Stimulated activated CD4-positive, alpha-beta T cell treated with anti-CD3 and anti-CD28 coated beads, Interleukin-12 subunit alpha, Interleukin-12 subunit beta, amount 100 ng/mL, for 4 hours (primary cell): ENCODE results near the gene CYP17A1.
"Not testable (repeated sequence)": the region's sequence is repeated elsewhere in the genome, so short reads cannot be mapped to it uniquely, and the experiment has no call there.

Experiments
- DNase-seq: peaks from one replicate; pipeline ENCODE4 v3.0.0-alpha.2; 2020

Gene CYP17A1

DNA sequence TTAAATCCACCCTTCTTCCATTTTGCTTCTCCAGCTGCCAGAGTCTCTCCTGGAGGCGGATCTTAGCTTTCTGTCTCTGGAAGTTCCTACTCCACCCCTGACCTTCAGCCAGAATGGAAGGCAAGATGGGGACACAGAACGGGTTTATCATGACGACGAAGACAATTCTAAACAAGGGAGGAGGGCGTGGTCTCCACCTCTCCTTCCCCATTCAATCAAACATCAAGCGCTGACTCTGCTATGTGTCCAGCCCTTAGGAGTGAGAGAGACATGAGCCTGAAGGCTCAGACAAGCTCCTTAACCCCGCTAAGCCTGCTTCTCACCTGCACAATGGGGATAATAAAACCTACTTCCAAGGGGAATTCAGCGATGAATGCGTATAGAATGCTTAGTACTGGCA lies 3.1 kb downstream of the CYP17A1 start:
- no peak for DNase-seq

GRCh38 chr10:102832987-102833386 lies 4.2 kb downstream of the CYP17A1 start:
- DNase-seq = no peak

GRCh38 chr10:102832248-102832647 lies 5.0 kb downstream of the CYP17A1 start:
- DNase-seq = no peak

DNA sequence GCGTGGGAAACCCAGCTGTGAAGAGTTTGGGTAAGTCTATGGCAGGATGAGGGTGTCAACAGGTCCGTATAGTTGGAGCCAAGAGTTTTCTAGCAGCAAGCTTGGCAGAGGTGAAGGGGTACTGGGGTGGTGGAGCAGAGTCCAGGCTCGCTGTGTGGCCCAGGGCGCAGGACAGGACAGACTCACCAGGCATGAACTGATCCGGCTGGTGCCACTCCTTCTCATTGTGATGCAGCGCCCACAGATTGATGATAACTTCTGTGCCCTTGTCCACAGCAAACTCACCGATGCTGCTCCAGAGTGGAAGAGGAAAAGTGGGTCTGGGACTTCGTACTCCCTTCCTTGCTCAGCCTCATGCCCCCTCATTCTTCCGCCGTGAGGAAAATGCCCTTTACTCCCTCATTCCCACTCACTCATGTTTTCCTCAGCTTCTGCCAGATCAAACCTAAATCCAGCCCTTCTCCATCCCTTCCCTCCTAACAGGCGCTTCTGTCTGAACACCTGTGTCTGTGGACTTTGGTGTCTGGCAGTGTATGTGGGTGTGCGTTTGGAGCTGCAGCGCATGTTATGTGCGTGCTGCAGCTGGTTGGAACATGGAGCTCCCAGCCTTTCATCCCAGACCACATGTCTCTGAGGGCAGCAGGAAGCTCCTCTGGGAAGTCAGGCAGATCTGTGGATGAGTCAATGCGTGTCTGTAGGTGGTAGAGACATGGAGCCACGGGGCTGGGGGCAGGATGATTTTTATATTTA lies 5.7 kb downstream of the CYP17A1 start:
- DNase-seq = no peak

GRCh38 chr10:102827597-102827975 lies 9.6 kb downstream of the CYP17A1 start:
- DNase-seq = no peak

DNA sequence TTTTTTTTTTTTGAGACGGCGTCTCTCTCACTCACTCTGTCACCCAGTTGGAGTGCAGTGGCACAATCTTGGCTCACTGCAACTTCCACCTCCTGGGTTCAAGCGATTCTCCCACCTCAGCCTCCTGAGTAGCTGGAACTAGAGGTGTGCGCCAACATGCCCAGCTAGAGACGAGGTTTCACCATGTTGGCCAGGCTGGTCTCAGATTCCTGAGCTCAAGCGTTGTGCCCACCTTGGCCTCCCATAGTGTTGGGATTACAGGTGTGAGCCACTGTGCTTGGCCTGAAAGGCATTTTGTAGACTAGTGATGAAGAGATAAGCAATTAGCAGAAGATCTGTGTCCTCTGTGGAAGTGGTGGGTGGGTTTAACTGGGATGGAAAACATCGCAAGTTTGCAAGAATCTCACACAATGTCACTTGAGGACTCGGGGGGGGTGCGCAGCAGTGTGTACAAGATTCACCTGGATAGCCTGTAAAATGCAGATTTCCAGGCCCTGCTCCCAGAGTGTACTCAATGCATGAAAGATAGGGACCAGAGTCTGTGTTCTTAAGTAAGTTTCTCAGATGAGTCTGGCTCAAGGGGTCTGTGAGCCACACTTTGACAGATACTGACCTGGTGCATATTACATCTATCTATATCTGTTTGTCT lies 10.9 kb downstream of the CYP17A1 start:
- DNase-seq = no peak

- no peak for DNase-seq
Measured at GRCh38 chr10:102824664-102825063, 12.5 kb downstream of the CYP17A1 start.

- no peak for DNase-seq
Measured at GRCh38 chr10:102822222-102822621, 15.0 kb downstream of the CYP17A1 start.

DNA sequence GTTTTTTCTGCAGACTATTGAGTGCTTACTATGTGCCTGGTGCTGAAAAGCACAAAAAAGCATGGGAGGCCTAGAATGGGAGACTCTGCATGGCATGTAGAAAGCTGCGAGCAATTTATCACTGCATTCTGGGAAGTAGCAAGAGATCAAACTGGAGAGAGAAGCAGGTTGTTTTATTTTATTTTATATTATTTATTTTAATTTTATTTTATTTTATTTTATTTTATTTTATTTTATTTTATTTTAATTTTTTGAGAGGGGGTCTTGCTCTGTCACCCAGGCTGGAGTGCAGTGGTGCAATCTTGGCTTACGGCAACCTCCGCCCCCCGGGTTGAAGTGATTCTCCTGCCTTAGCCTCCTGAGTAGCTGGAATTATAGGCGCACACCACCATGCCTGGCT lies 17.2 kb downstream of the CYP17A1 start:
- DNase-seq = not testable (repeated sequence)

DNA sequence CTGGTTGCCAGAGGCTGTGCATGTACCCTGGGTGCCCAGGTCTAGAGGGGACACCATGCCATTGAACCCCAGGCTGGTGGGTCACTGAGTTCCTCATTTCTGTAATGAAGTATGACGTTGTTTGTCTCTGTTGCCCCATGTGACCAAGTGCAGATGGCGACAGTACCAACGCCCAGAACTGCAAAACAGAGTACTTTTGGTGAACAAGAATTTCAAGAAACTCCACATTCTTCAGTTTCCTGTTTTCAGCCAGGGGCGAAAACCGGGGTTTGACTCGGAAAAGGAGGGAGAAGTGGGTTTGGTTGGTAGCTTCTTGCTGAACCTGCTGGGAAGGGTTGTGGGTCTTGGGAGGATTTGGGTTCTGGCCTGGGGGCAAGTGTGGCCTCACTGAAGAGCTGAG lies 18.2 kb downstream of the CYP17A1 start:
- no peak for DNase-seq

DNA sequence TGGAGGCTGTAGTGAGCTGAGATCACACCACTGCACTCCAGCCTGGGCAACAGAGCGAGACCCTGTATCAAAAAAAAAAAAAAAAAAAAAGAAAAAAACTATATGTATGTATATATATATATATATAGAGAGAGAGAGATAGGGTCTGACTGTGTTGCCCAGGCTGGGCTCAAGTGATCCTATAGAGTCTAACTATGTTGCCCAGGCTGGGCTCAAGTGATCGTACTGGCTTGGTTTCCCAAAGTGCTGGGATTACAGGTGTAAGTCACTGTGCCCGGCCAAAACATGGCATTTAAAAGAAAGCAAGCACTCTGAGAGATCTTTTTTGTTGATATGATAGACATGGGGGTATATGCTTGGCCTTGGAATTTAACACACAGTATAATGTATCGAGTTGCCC lies 20.0 kb downstream of the CYP17A1 start:
- DNase-seq = no peak

DNA sequence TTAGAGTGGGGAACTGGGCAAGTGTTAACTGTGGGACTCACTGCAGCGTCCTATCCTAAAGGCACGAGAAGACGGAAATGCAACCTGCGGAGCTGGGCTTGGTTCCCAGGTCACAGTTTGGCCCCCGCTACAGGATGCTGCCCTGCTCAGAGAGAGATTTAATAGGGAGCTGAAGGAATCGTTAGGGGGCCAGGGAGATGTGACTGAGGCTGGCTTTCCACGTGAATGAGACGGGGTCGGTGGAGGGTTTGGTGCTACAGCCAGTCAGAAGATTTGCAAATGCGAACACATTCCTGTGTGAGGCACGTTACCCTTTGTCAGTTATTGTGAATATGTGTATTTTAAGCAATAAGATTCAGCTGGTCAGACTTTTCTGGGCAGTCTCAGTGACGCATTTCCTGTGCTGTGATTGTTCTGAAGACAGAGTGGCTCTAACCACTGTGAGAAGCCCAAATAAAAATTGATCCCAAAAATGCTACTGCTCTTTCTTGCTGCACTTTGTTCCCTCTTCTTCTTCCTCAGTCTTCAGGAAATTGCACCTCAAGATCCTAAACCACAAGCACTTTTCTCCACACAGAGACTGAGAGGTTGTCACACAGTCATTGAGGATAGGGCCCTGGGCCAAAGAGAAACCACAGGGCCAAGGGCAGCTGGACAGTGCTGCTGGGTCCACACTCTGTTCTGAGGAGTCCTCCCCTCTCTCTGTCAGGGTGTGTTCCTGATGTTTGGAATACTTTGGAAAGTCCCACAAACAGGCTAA lies 21.2 kb downstream of the CYP17A1 start:
- DNase-seq = no peak

DNA sequence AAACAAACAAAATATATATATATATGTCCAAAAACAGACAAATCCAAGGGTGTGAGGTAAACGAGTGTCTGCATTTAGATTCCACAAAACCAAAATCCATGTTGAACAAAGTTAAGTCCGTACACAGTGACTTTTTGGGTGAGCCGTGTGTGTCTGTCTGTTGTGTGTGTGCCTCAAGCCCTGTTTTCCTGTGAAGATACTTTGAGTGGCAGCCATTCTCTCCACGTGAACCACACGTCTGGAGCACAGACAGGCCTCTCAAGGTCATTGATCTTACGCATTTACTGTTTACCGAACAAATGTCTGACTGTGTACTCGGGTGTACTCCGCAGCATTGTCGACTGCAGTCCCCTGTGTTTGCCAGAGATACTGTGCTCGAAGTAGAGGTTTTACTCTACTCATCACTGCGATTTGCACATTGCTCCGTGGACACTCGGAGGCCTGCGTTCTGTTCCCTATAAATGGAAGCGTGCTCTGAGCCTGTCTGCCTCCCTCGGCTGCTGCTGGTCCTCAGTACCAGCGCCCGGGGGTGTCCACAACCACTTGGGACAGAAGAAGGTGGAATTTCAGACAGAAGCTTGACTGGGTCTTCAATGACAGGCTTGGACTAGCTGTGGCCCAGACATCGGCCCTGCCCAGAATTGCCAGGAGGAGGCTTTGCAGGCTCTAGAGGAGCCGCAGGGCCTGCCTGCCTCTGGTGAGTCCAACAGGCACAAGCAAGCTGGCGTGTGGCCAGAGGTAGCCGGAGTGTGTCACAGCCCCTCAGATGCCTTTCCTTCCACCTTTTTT lies 22.1 kb downstream of the CYP17A1 start:
- DNase-seq = no peak

- DNase-seq = no peak
Measured at GRCh38 chr10:102814453-102814871, 22.8 kb downstream of the CYP17A1 start.

- no peak for DNase-seq
Measured at GRCh38 chr10:102813734-102814452, 23.3 kb downstream of the CYP17A1 start.

GRCh38 chr10:102813017-102813541 lies 24.1 kb downstream of the CYP17A1 start:
- no peak for DNase-seq

DNA sequence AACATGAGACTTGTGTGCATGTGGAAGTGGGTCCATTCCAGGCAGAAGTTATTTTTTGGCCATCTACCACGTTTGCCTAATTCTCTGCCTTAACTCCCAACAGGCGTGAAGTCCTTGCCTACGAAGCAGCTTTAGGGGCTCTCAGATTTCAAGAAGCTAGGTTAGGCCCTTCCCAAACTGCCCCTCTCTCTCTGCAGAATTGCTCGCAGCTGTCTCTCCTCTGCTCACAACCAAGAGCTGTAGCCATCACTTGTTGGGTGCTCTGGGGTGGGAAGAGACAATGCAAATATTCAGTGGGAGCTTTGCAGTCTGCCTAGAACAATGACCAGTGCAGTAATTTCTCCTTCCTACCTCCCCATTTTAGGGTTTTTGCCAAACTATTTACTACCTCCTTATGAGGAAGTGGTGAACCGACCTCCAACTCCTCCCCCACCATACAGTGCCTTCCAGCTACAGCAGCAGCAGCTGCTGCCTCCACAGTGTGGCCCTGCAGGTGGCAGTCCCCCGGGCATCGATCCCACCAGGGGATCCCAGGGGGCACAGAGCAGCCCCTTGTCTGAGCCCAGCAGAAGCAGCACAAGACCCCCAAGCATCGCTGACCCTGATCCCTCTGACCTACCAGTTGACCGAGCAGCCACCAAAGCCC lies 24.9 kb downstream of the CYP17A1 start:
- DNase-seq = no peak

GRCh38 chr10:102811346-102811745 lies 25.9 kb downstream of the CYP17A1 start:
- DNase-seq = no peak

GRCh38 chr10:102808380-102808779 lies 28.8 kb downstream of the CYP17A1 start:
- DNase-seq = no peak

DNA sequence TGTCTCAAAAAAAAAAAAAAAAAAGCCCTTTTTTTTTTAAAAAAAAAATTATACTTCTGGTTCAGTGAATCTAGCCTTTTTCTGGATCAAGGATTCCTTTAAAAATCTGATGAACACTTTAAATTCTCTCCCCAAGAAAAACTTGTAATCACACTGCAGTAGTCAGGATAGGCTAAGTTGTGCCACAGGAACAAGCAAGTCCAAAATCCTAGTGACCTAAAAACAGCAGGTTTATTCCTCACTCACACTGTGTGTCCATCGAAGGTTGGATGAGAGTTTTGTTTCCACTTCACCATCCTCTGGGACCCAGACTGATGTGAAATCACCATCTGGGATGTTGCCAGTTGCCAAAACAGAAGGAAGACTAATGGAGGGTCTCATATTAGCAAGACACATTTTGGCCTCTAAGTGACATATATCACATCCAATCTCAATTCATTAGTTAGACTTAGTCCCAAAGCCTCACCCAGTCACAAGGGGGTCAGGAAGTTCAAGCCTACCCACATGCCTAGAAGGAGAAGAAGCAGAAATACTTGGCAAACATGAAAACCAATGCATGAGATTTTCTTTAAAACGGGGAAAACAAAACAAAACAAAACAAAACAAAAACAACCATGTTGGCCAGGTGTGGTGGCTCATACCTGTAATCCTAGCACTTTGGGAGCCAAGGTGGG lies 32.7 kb downstream of the CYP17A1 start:
- DNase-seq = no peak

DNA sequence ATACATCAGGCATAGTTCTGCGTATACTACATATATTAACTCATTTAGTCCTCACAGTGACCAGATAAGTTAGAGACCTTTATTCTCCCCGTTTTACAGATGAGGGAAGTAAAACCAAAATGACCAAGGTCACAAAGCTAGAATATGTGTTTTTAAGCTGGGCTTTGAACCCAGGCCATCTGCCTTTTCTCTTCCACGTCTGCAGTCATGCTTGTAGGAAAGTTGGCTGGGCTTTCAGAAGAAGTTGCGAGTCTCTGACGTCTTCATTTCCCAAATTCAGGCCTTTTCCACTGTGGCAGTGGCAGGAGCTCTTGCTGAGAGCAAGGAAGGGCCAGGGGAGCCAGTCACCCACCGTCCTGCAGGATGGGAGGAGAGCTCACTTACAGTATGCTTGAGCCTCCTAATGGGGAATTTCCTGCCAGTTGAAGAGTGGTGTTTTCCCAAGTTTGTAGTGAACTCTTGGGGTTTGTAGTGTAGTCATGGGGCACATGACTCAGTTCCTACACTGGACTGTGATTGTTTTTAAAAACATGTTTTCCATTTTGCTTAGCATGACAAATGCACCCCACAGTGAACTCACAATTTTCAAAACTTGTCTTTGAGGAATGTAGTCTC lies 34.2 kb downstream of the CYP17A1 start:
- no peak for DNase-seq
